ENCODE results near the gene ZNF385B.

The ZNF385B gene

GRCh38 chr2:179855673-179856072 is 5.7 kb downstream of the ZNF385B start:
- no peak for DNase-seq

- no peak for DNase-seq
Measured at GRCh38 chr2:179854891-179855290, 6.5 kb downstream of the ZNF385B start.

GRCh38 chr2:179853108-179853507 is 8.3 kb downstream of the ZNF385B start:
- DNase-seq, result no peak

GRCh38 chr2:179850188-179850587 is 11.2 kb downstream of the ZNF385B start:
- DNase-seq, result no peak

GRCh38 chr2:179849719-179850118 is 11.7 kb downstream of the ZNF385B start:
- DNase-seq, result no peak

- DNase-seq, result no peak
Measured at GRCh38 chr2:179843541-179843940, 17.9 kb downstream of the ZNF385B start.

GRCh38 chr2:179842498-179843153 is 18.8 kb downstream of the ZNF385B start:
- DNase-seq, result no peak

GRCh38 chr2:179840840-179841239 is 20.6 kb downstream of the ZNF385B start:
- DNase-seq, result no peak

- no peak for DNase-seq
Measured at GRCh38 chr2:179837408-179837807, 24.0 kb downstream of the ZNF385B start.

GRCh38 chr2:179830043-179830787 is 31.2 kb downstream of the ZNF385B start:
- DNase-seq, result no peak

- DNase-seq, result no peak
Measured at GRCh38 chr2:179826297-179826696, 35.1 kb downstream of the ZNF385B start.

- DNase-seq, result no peak
Measured at GRCh38 chr2:179825494-179825893, 35.9 kb downstream of the ZNF385B start.

GRCh38 chr2:179824961-179825360 is 36.5 kb downstream of the ZNF385B start:
- DNase-seq, result no peak

GRCh38 chr2:179822540-179822939 is 38.9 kb downstream of the ZNF385B start:
- DNase-seq, result no peak

- DNase-seq, result no peak
Measured at GRCh38 chr2:179818546-179818945, 42.9 kb downstream of the ZNF385B start.

GRCh38 chr2:179817181-179817841 is 44.1 kb downstream of the ZNF385B start:
- DNase-seq, result no peak

GRCh38 chr2:179814050-179814449 is 47.4 kb downstream of the ZNF385B start:
- DNase-seq, result no peak

GRCh38 chr2:179812501-179812900 is 48.9 kb downstream of the ZNF385B start:
- DNase-seq, result no peak

- no peak for DNase-seq
Measured at GRCh38 chr2:179811042-179811441, 50.4 kb downstream of the ZNF385B start.

- DNase-seq, result no peak
Measured at GRCh38 chr2:179809606-179810005, 51.8 kb downstream of the ZNF385B start.

- DNase-seq, result no peak
Measured at GRCh38 chr2:179805001-179805400, 56.4 kb downstream of the ZNF385B start.

GRCh38 chr2:179804206-179804605 is 57.2 kb downstream of the ZNF385B start:
- DNase-seq, result no peak

- DNase-seq, result no peak
Measured at GRCh38 chr2:179802051-179802882, 59.1 kb downstream of the ZNF385B start.
